OCI-M2 (cell line): Measurements from ENCODE around the gene CST6.

ENCODE experiments used
- DNase-seq: peaks from one replicate; lab custom pipeline; 2025; ENCODE audit not compliant: unreplicated experiment; lab: John Stamatoyannopoulos, UW

Gene CST6

GRCh38 chr11:66045177-66045639, 33.4 kb downstream of the CST6 start:
- peak; percentile 41 for DNase-seq

- no peak for DNase-seq
Observed at GRCh38 chr11:66046901-66047300, 35.1 kb downstream of the CST6 start.

GRCh38 chr11:66047541-66048365, 35.9 kb downstream of the CST6 start:
- DNase-seq, result no peak

- no peak for DNase-seq
Observed at GRCh38 chr11:66048547-66049323, 36.9 kb downstream of the CST6 start, which contains the start of gene GAL3ST3. Gene GAL3ST3, minus strand, starts transcription at chr11:66049161. Its CDS starts 3,746 bp downstream, at chr11:66045415.

GRCh38 chr11:66050581-66051231, 38.9 kb downstream of the CST6 start:
- no peak for DNase-seq

- no peak for DNase-seq
Observed at GRCh38 chr11:66051371-66051765, 39.6 kb downstream of the CST6 start.

- peak; percentile 47 for DNase-seq
Observed at GRCh38 chr11:66051766-66052663, 40.2 kb downstream of the CST6 start, which contains the start of gene SF3B2. Gene SF3B2, plus strand, starts transcription at chr11:66052364. Its CDS starts 21 bp downstream, at chr11:66052385.

GRCh38 chr11:66052664-66052982, 40.8 kb downstream of the CST6 start:
- DNase-seq, result no peak

DNA sequence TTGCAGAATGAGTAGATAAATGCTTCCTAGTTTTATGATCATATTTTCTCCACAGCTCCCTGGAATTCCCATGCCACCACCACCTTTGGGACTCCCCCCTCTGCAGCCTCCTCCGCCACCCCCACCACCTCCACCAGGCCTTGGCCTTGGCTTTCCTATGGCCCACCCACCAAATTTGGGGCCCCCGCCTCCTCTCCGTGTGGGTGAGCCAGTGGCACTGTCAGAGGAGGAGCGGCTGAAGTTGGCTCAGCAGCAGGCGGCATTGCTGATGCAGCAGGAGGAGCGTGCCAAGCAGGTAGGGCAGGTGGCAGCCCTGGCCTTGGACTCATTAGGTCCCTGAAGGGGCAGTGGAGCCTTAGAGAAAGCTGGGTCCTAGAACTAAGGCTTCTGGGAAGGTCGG, 43.2 kb downstream of the CST6 start:
- DNase-seq, result no peak

- no peak for DNase-seq
Observed at GRCh38 chr11:66056501-66056900, 44.7 kb downstream of the CST6 start.

DNA sequence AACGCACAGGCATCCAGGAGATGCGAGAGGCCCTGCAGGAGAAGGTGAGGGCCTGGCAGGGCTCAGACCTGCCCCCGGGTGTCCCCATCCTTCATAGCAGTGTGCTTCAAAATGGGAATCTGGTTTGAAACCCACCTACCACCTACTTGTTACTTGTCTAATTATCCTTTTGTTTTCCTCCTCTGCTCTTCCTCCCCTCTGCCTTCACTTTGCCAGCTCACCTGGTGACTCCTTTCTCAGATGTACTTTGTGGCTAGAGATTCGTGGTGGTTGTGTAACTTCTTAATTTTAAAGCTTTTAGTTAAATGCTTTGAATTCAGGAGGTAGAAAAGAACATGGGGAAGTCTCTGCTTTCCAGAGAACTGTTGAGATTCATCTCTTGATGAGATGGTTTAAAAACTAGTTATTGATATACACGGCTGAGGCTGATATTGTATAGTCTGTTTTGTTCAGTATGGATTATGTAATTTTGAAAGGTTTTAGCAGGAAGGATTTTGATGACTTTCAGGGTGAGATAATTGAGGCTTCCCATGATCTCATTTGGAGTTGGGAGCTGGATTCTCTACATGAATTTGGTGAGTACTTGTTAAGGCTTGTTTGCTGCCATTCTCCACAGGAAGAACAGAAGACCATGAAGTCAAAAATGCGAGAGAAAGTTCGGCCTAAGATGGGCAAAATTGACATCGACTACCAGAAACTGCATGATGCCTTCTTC, 48.3 kb downstream of the CST6 start:
- DNase-seq, result no peak

DNA sequence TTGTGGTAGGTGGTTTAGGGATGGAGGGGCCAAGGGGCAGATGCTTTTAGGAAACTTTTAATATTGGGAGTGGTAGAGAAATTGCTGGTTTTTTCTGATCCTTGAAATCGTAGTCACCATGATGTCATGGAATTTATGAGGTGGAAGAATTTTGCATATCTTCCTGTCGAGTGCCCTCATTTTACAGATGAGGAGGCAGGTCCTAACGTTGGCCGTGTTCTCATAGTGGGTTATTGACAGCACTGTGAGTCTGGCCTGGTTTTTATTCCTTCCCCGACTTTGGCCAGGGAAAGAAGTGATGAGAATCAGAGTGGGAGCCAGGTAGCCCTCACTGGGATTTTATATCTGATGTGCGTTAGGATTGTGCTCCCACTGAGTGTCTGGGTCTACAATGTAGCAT, 49.5 kb downstream of the CST6 start:
- DNase-seq, result no peak

GRCh38 chr11:66062408-66062807, 50.6 kb downstream of the CST6 start:
- DNase-seq, result no peak
